Measurements from ENCODE around the gene CCDC117. TPM values are rescaled to one million over a fixed set of nuclear protein-coding genes. Genes with fewer than 3 reads are reported as not detected.

The CCDC117 gene
- polyA plus RNA-seq, 1 donor (not counting 4 experiments of a cell fraction or from before 2014, with no cell fraction given), result 8.8 TPM

DNA sequence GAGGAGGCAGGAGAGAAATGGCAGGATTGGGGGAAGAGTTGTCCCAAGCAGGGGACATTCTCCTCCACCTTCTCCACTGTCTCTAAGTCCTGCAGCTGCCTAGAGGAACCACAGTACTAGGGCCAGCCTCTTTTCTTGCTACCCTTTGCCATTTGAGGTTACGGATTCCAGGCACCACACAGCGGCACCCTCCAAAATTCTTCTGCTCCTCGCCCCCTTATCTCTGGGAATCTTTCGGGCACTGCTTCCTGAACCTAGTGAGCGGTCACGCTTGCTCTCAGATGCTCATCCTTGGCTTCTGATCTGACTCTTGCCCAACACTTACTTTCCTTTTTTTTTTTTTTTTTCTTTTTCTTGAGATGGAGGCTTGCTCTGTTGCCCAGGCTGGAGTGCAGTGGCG, 54.4 kb downstream of the CCDC117 start:
- H2AFZ ChIP-seq (ENCODE audit: control insufficient read depth, low read length), result no peak overlapping the region
- H3K79me2 ChIP-seq (ENCODE audit: control insufficient read depth, insufficient read depth, low read length), result no peaks in the 10 kb centered on the region
- DNase-seq (ENCODE audit: low read depth, low spot score), result no peak
- dilution Hi-C loops (cut with MboI; ENCODE audit: extremely low pct_ligation_motif_present, low sequenced_read_pairs), result no loop called here
- no peaks in the 10 kb centered on the region for H3K27me3 ChIP-seq (ENCODE audit: control insufficient read depth, extremely low read depth, insufficient read depth, low read length)
- no peaks in the 10 kb centered on the region for H3K36me3 ChIP-seq (ENCODE audit: control insufficient read depth in 2 of 2, extremely low read depth in 1 of 2, insufficient read depth in 2 of 2, low read length in 2 of 2)
- no peaks in the 10 kb centered on the region for H3K9me3 ChIP-seq (ENCODE audit: control insufficient read depth, low read depth, low read length)
- no peak overlapping the region for H3K9ac ChIP-seq (ENCODE audit: control insufficient read depth, extremely low read depth, insufficient read depth, low read length)
- FAIRE-seq, result no peak
- no peaks in the 10 kb centered on the region for H3K9me1 ChIP-seq (ENCODE audit: control insufficient read depth, extremely low read depth, insufficient read depth, low read length)
- no peak overlapping the region for H3K4me2 ChIP-seq (ENCODE audit: control insufficient read depth, extremely low read depth, insufficient read depth, low read depth, low read length)
- no peaks in the 10 kb centered on the region for H4K20me1 ChIP-seq (ENCODE audit: control insufficient read depth, extremely low read depth, insufficient read depth, low read length)
- no peak overlapping the region for H3K27ac ChIP-seq (ENCODE audit: control insufficient read depth, insufficient read depth, low read length)
- H3K4me1 ChIP-seq (ENCODE audit: control insufficient read depth, extremely low read depth, insufficient read depth, low read length), result no peaks in the 10 kb centered on the region
- no peak overlapping the region for H3K4me3 ChIP-seq (ENCODE audit: control insufficient read depth in 2 of 3, extremely low read depth in 1 of 3, insufficient read depth in 2 of 3, low read depth in 1 of 3, low read length in 3 of 3)
- TF ChIP-seq EZH2 (IDR thresholded peaks at IDR 0.05; ENCODE audit: low read length), result no peak
- TF ChIP-seq, protein P1, sequence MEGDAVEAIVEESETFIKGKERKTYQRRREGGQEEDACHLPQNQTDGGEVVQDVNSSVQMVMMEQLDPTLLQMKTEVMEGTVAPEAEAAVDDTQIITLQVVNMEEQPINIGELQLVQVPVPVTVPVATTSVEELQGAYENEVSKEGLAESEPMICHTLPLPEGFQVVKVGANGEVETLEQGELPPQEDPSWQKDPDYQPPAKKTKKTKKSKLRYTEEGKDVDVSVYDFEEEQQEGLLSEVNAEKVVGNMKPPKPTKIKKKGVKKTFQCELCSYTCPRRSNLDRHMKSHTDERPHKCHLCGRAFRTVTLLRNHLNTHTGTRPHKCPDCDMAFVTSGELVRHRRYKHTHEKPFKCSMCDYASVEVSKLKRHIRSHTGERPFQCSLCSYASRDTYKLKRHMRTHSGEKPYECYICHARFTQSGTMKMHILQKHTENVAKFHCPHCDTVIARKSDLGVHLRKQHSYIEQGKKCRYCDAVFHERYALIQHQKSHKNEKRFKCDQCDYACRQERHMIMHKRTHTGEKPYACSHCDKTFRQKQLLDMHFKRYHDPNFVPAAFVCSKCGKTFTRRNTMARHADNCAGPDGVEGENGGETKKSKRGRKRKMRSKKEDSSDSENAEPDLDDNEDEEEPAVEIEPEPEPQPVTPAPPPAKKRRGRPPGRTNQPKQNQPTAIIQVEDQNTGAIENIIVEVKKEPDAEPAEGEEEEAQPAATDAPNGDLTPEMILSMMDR (optimal IDR thresholded peaks at IDR 0.05 in 1 of 3, IDR thresholded peaks at IDR 0.05 in 1 of 3, conservative IDR thresholded peaks at IDR 0.05 in 1 of 3; ENCODE audit: extremely low read depth in 1 of 3, insufficient read depth in 2 of 3, low read length in 3 of 3), result no peak

DNA sequence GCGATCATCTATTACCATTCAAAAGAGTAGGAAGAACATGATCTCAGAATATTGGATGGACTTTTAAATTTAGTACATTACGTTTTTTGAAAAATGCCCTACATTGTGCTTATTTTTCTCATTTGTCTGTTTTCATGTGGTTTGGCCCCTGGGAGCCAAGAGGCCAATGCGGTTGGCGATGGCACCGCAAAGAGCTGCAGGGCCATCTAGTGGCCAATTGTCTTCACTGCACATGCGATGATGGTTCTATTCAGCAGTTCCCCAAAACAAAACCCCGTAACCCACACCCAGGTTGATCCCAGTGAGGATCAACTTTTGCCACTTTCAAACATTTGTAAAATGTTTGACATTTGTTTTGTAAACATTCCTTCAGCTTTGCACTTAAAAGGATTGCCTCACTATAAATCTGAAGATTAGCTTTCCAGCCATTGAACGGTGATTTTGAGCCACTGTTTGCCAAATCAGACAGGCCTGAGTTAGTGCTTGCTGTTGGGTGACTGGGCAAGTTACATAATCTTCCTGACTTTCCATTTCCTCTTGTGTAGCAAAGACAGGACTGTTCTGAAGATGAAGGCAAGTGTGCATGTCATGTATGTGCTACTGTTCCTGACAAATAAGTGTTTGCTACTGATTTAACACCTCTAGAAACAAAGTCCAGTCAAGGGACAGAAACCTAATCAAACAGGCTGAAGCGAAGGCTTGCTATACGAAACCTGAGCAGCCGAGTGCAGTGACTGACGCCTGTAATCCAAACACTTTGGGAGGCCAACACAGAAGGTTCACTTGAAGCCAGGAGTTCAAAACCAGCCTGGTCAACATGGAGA, 57.1 kb downstream of the CCDC117 start:
- TF ChIP-seq, protein P1 (optimal IDR thresholded peaks at IDR 0.05 in 1 of 3, IDR thresholded peaks at IDR 0.05 in 1 of 3, conservative IDR thresholded peaks at IDR 0.05 in 1 of 3; ENCODE audit: extremely low read depth in 1 of 3, insufficient read depth in 2 of 3, low read length in 3 of 3), result peak; percentile 94 to 96 (median 96)
- TF ChIP-seq EZH2 (IDR thresholded peaks at IDR 0.05; ENCODE audit: low read length), result no peak
- no peaks in the 10 kb centered on the region for H4K20me1 ChIP-seq (ENCODE audit: control insufficient read depth, extremely low read depth, insufficient read depth, low read length)
- no peaks in the 10 kb centered on the region for H3K36me3 ChIP-seq (ENCODE audit: control insufficient read depth in 2 of 2, extremely low read depth in 1 of 2, insufficient read depth in 2 of 2, low read length in 2 of 2)
- no peak overlapping the region for H3K4me2 ChIP-seq (ENCODE audit: control insufficient read depth, extremely low read depth, insufficient read depth, low read depth, low read length)
- no peaks in the 10 kb centered on the region for H3K27me3 ChIP-seq (ENCODE audit: control insufficient read depth, extremely low read depth, insufficient read depth, low read length)
- dilution Hi-C loops (cut with MboI; ENCODE audit: extremely low pct_ligation_motif_present, low sequenced_read_pairs), result loop anchor here (10.0 kb wide), 1 partner anchor 175 kb away; no protein-coding TSS in a partner anchor
- no peak overlapping the region for H3K9ac ChIP-seq (ENCODE audit: control insufficient read depth, extremely low read depth, insufficient read depth, low read length)
- no peak overlapping the region for H3K27ac ChIP-seq (ENCODE audit: control insufficient read depth, insufficient read depth, low read length)
- H3K9me3 ChIP-seq (ENCODE audit: control insufficient read depth, low read depth, low read length), result no peaks in the 10 kb centered on the region
- no peaks in the 10 kb centered on the region for H3K9me1 ChIP-seq (ENCODE audit: control insufficient read depth, extremely low read depth, insufficient read depth, low read length)
- no peaks in the 10 kb centered on the region for H3K4me1 ChIP-seq (ENCODE audit: control insufficient read depth, extremely low read depth, insufficient read depth, low read length)
- H3K79me2 ChIP-seq (ENCODE audit: control insufficient read depth, insufficient read depth, low read length), result no peaks in the 10 kb centered on the region
- H2AFZ ChIP-seq (ENCODE audit: control insufficient read depth, low read length), result no peak overlapping the region
- DNase-seq (ENCODE audit: low read depth, low spot score) (peak; percentile 19), FAIRE-seq (peak; percentile 79)
- H3K4me3 ChIP-seq (ENCODE audit: control insufficient read depth in 2 of 3, extremely low read depth in 1 of 3, insufficient read depth in 2 of 3, low read depth in 1 of 3, low read length in 3 of 3), result no peak overlapping the region

Measured in keratinocyte (primary cell).